A673 (cell line): Measurements from ENCODE around the gene ZNF74. TPM values are rescaled to one million over a fixed set of nuclear protein-coding genes. Genes with fewer than 3 reads are reported as not detected.

ENCODE experiments used
- BruUV-seq: library from RNA; stranded (reverse); fragments of 400-500 nt; replicated peaks from 2 replicates; lab custom pipeline; 2021; lab: Mats Ljungman, UMichigan
- CTCF ChIA-PET: fragments of 300-600 bp; sonication (Branson Sonifier 250); formaldehyde crosslinking; loops from one replicate; lab custom pipeline; 2022; ENCODE audit warnings: antibody characterized with exemption; lab: Charles Lee
- POLR2A ChIA-PET: fragments of 300-600 bp; sonication (Branson Sonifier 250); formaldehyde crosslinking; loops from one replicate; lab custom pipeline; 2022; ENCODE audit warnings: antibody characterized with exemption; ENCODE audit not compliant: low non-redundant PET; lab: Charles Lee
- DNase-seq: peaks from one replicate; pipeline ENCODE4 v3.0.0-alpha.2; 2015; ENCODE audit warnings: low spot score
- H3K27ac ChIP-seq: fragments of 200-600 bp; sonication (generic); 2 replicates; pipeline ENCODE4 v1.5.1; 2016; ENCODE audit warnings: mixed run types, low read depth, mild to moderate bottlenecking, mixed read lengths, antibody characterized with exemption, low read length; ENCODE audit not compliant: poor library complexity, severe bottlenecking
- H3K27me3 ChIP-seq: fragments of 200-600 bp; sonication (generic); replicated peaks from 2 replicates; pipeline ENCODE4 v1.6.1; 2017; ENCODE audit warnings: mixed run types, low read depth, mild to moderate bottlenecking, mixed read lengths, antibody characterized with exemption, low read length; ENCODE audit not compliant: insufficient read depth, poor library complexity
- H3K36me3 ChIP-seq: fragments of 200-600 bp; sonication (generic); 2 replicates; pipeline ENCODE4 v1.6.1; 2016; ENCODE audit warnings: mixed run types, mild to moderate bottlenecking, mixed read lengths, antibody characterized with exemption, low read length; ENCODE audit not compliant: insufficient read depth, poor library complexity, severe bottlenecking
- H3K4me1 ChIP-seq: fragments of 200-600 bp; sonication (generic); 2 replicates; pipeline ENCODE4 v1.6.1; 2017; ENCODE audit warnings: mixed run types, mild to moderate bottlenecking, mixed read lengths, antibody characterized with exemption, low read length; ENCODE audit not compliant: insufficient read depth, poor library complexity, severe bottlenecking
- H3K4me3 ChIP-seq: fragments of 200-600 bp; sonication (generic); 2 replicates; pipeline ENCODE4 v1.5.1; 2016; ENCODE audit warnings: low read depth, mixed run types, mild to moderate bottlenecking, mixed read lengths, low read length; ENCODE audit not compliant: poor library complexity, severe bottlenecking
- H3K9me3 ChIP-seq: fragments of 200-600 bp; sonication (generic); 2 replicates; pipeline ENCODE4 v1.6.1; 2016; ENCODE audit warnings: mixed run types, low read depth, mild to moderate bottlenecking, mixed read lengths, antibody characterized with exemption, low read length; ENCODE audit not compliant: poor library complexity, severe bottlenecking
- CTCF ChIP-seq: fragments of 300-800, 200-600 bp; sonication (generic); conservative IDR thresholded peaks from 2 replicates; pipeline ENCODE4 v1.5.1; 2017; ENCODE audit warnings: low read depth, mild to moderate bottlenecking, antibody characterized with exemption, low read length, moderate library complexity, mixed read lengths
- EZH2 ChIP-seq: fragments of 200-600 bp; sonication (generic); IDR thresholded peaks from 2 replicates; pipeline ENCODE4 v1.6.1; 2017; ENCODE audit warnings: borderline replicate concordance, low read depth, mild to moderate bottlenecking, mixed read lengths, antibody characterized with exemption, low read length; ENCODE audit not compliant: poor library complexity, severe bottlenecking
- intact Hi-C: fragments of 100-400 bp; cut with micrococcal nuclease; formaldehyde crosslinking; loops from one replicate; pipeline ENCODE4 v1.10.0; 2022; ENCODE audit not compliant: unreplicated experiment
- total RNA-seq: library from RNA; stranded (reverse); gene quantifications from 2 replicates; pipeline ENCODE4 v1.2.3, GENCODE V29; 2021

The ZNF74 gene
- total RNA-seq, 1 experiment from 2014 or later = 37.2 TPM

GRCh38 chr22:20444325-20444724 is 50.4 kb downstream of the ZNF74 start:
- no TSS peak for BruUV-seq
- POLR2A ChIA-PET = no interaction called here

GRCh38 chr22:20446383-20446970 is 52.5 kb downstream of the ZNF74 start:
- Histone ChIP-seq H3K27me3 (no peaks in the 10 kb centered on the region), H3K4me1 (no peaks in the 10 kb centered on the region), H3K27ac (no peak overlapping the region), H3K4me3 (no peak overlapping the region), H3K36me3 (peaks cover 5% of the 10 kb centered on the region), H3K9me3 (no peaks in the 10 kb centered on the region)
- ChIA-PET CTCF (no interaction called here), POLR2A (no interaction called here)
- no peak for DNase-seq
- BruUV-seq = no TSS peak
- intact Hi-C loops = no loop called here
- TF ChIP-seq CTCF (no peak), EZH2 (no peak)

More at GRCh38 chr22:20444325-20444724, 50.4 kb downstream of the ZNF74 start:
- H3K4me1 ChIP-seq = no peaks in the 10 kb centered on the region
- CTCF ChIA-PET = no interaction called here
- H3K9me3 ChIP-seq = no peaks in the 10 kb centered on the region
- no peaks in the 10 kb centered on the region for H3K27me3 ChIP-seq
- TF ChIP-seq CTCF (no peak), EZH2 (no peak)
- H3K4me3 ChIP-seq = no peak overlapping the region
- peaks cover 5% of the 10 kb centered on the region for H3K36me3 ChIP-seq
- H3K27ac ChIP-seq = no peak overlapping the region
- no peak for DNase-seq
- intact Hi-C loops = no loop called here

- Histone ChIP-seq H3K27me3 (no peaks in the 10 kb centered on the region), H3K27ac (no peak overlapping the region), H3K4me1 (no peaks in the 10 kb centered on the region), H3K9me3 (no peaks in the 10 kb centered on the region), H3K4me3 (no peak overlapping the region), H3K36me3 (no peaks in the 10 kb centered on the region)
- intact Hi-C loops = no loop called here
- TF ChIP-seq EZH2 (no peak), CTCF (no peak)
- BruUV-seq = no TSS peak
- DNase-seq = no peak
- ChIA-PET POLR2A (no interaction called here), CTCF (no interaction called here)
Measured at GRCh38 chr22:20448630-20449029, 54.7 kb downstream of the ZNF74 start.
